ENCODE data around the gene LIPC. TPM values are rescaled to one million over a fixed set of nuclear protein-coding genes. Genes with fewer than 3 reads are reported as not detected.

Gene LIPC
- total RNA-seq, 4 donors from 2014 or later, result 0.28 to 0.51 TPM; not detected in 2

- H3K27me3 ChIP-seq, result no peaks in the 10 kb centered on the region
- no peaks in the 10 kb centered on the region for H3K4me1 ChIP-seq
- H3K36me3 ChIP-seq, result no peaks in the 10 kb centered on the region
- H3K27ac ChIP-seq, result no peak overlapping the region
- intact Hi-C loops (cut with DNase I; ENCODE audit: low total_unique reads), result no loop called here
- no peak for DNase-seq
- TF ChIP-seq CTCF (IDR thresholded peaks at IDR 0.05) (no peak), POLR2A (IDR thresholded peaks at IDR 0.05) (no peak)
- H3K4me3 ChIP-seq, result no peak overlapping the region
- no peaks in the 10 kb centered on the region for H3K9me3 ChIP-seq
Measured at GRCh38 chr15:58528188-58528870, 96.5 kb downstream of the LIPC start.

- Histone ChIP-seq H3K4me3 (no peak overlapping the region), H3K27ac (no peak overlapping the region), H3K27me3 (no peaks in the 10 kb centered on the region), H3K36me3 (no peaks in the 10 kb centered on the region), H3K9me3 (no peaks in the 10 kb centered on the region), H3K4me1 (no peaks in the 10 kb centered on the region)
- TF ChIP-seq POLR2A (IDR thresholded peaks at IDR 0.05) (no peak), CTCF (IDR thresholded peaks at IDR 0.05) (no peak)
- intact Hi-C loops (cut with DNase I; ENCODE audit: low total_unique reads), result no loop called here
- no peak for DNase-seq
Measured at GRCh38 chr15:58529041-58529440, 97.2 kb downstream of the LIPC start.

GRCh38 chr15:58530056-58530590 is 98.3 kb downstream of the LIPC start:
- no peaks in the 10 kb centered on the region for H3K27me3 ChIP-seq
- no peak overlapping the region for H3K27ac ChIP-seq
- no peaks in the 10 kb centered on the region for H3K4me1 ChIP-seq
- intact Hi-C loops (cut with DNase I; ENCODE audit: low total_unique reads), result no loop called here
- no peak for DNase-seq
- H3K4me3 ChIP-seq, result no peak overlapping the region
- H3K36me3 ChIP-seq, result no peaks in the 10 kb centered on the region
- no peaks in the 10 kb centered on the region for H3K9me3 ChIP-seq
- no peak for TF ChIP-seq CTCF (IDR thresholded peaks at IDR 0.05)
- TF ChIP-seq POLR2A (IDR thresholded peaks at IDR 0.05), result no peak

- Histone ChIP-seq H3K9me3 (no peaks in the 10 kb centered on the region), H3K27me3 (no peaks in the 10 kb centered on the region), H3K4me3 (no peak overlapping the region), H3K4me1 (no peaks in the 10 kb centered on the region), H3K36me3 (no peaks in the 10 kb centered on the region), H3K27ac (no peak overlapping the region)
- no peak for DNase-seq
- TF ChIP-seq CTCF (IDR thresholded peaks at IDR 0.05), result no peak
- no peak for TF ChIP-seq POLR2A (IDR thresholded peaks at IDR 0.05)
- intact Hi-C loops (cut with DNase I; ENCODE audit: low total_unique reads), result no loop called here
Measured at GRCh38 chr15:58532126-58532525, 100.3 kb downstream of the LIPC start.

GRCh38 chr15:58534556-58534955 is 102.8 kb downstream of the LIPC start:
- no peak for TF ChIP-seq POLR2A (IDR thresholded peaks at IDR 0.05)
- no peak for TF ChIP-seq CTCF (IDR thresholded peaks at IDR 0.05)
- Histone ChIP-seq H3K9me3 (no peaks in the 10 kb centered on the region), H3K27ac (no peak overlapping the region), H3K4me1 (no peaks in the 10 kb centered on the region), H3K27me3 (no peaks in the 10 kb centered on the region), H3K36me3 (no peaks in the 10 kb centered on the region), H3K4me3 (no peak overlapping the region)
- intact Hi-C loops (cut with DNase I; ENCODE audit: low total_unique reads), result no loop called here
- DNase-seq, result no peak
